Epithelial cell of esophagus (primary cell): ENCODE results near the gene CHAT.

ENCODE experiments used
- DNase-seq: peaks from one replicate; pipeline ENCODE4 v3.0.0; 2010; ENCODE audit warnings: low read depth
- H3K4me3 ChIP-seq: 2 replicates; pipeline ENCODE4 v1.5.1; 2011; ENCODE audit warnings: mild to moderate bottlenecking, low read length, control low read depth
- CTCF ChIP-seq: IDR thresholded peaks from 2 replicates; pipeline ENCODE4 v1.5.1; 2011; ENCODE audit warnings: low read depth, mild to moderate bottlenecking, low read length, control low read depth, inconsistent platforms; ENCODE audit not compliant: insufficient read depth; ENCODE audit errors: missing control alignments

The CHAT gene

DNA sequence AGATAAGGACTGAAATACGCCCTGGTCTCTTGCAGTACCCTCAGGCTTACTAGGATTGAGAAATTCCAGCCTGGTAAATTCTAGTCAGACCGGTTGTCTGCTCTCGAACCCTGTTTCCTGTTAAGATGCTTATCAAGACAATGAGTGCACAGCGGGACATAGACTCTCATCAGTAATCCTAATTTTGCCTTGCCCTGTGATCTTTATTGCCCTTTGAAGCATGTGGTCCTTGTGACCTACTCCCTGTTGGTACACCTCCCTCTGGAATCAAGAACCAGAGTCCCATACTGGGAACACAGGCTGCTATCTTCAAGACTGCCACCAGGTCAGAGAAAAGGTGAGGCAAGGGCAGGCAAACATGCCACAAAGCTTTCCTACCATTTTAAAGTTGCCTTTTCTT, 72.8 kb downstream of the CHAT start:
- no peak for DNase-seq
- no peak for TF ChIP-seq CTCF
- H3K4me3 ChIP-seq: no peak overlapping the region

- H3K4me3 ChIP-seq: no peak overlapping the region
- TF ChIP-seq CTCF: no peak
- DNase-seq: no peak
Observed at GRCh38 chr10:49688261-49688846, 74.5 kb downstream of the CHAT start.

DNA sequence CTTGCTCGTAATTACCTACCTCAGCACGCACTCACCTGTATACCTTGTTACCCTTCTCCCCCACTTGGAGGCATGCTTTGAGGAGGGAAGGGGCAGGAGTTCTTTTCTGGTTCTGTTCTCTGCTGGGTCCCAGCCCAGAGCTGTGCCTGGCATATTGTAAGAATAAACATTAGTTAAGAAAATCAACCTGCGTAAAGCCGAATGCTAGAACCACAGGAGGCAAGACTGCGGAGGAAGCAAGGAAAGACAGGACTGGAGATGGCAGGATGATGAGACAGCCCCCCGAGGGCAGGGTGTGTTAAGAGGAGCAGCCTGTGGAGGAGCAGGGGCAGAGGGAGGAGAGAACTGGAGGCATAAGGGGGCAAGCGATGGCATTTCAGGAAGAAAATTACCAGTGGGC, 75.1 kb downstream of the CHAT start:
- peak; percentile 27 for DNase-seq
- H3K4me3 ChIP-seq: no peak overlapping the region
- no peak for TF ChIP-seq CTCF

- TF ChIP-seq CTCF: no peak
- DNase-seq: no peak
- no peak overlapping the region for H3K4me3 ChIP-seq
Observed at GRCh38 chr10:49689882-49690510, 76.2 kb downstream of the CHAT start.

- TF ChIP-seq CTCF: no peak
- H3K4me3 ChIP-seq: no peak overlapping the region
- no peak for DNase-seq
Observed at GRCh38 chr10:49690698-49691356, 77.0 kb downstream of the CHAT start.

DNA sequence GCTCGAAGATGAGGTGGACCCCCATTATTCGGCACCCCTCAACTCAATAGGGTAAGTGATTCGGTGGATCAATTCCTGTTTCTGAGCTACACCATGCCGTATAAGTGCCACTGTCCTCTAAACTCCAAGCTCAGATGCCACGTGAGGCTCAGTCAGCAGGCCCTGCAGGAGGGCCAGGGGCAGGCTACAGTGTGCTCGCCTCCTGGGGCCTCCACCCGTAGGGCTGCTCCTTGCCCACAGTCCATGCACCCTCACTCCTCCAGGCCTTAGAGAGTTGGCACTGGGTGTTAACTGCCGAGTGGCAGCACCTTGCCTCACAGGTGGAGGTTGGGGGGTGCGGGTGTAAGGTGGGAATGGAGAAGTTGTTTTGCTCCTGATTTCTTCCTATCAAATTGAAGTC, 77.8 kb downstream of the CHAT start:
- no peak for DNase-seq
- no peak for TF ChIP-seq CTCF
- no peak overlapping the region for H3K4me3 ChIP-seq
